Testis (tissue), 2 donors: Measurements from ENCODE around the gene FGF11.

Experiments used
- CTCF ChIP-seq, 3 experiments: fragments of 450-650 bp in 2 of 3; fragments of 200-600 bp in 1 of 3; sonication (generic) in 1 of 3; IDR thresholded peaks; one replicate each; pipeline ENCODE4 v1.5.1; 2016 to 2019; ENCODE audit warnings: antibody characterized with exemption in 3 of 3, mild to moderate bottlenecking in 2 of 3, moderate library complexity in 1 of 3
- POLR2A ChIP-seq: fragments of 450-650 bp; IDR thresholded peaks from one replicate; pipeline ENCODE4 v1.6.1; 2017; ENCODE audit warnings: antibody characterized with exemption, mild to moderate bottlenecking, moderate library complexity

DNA sequence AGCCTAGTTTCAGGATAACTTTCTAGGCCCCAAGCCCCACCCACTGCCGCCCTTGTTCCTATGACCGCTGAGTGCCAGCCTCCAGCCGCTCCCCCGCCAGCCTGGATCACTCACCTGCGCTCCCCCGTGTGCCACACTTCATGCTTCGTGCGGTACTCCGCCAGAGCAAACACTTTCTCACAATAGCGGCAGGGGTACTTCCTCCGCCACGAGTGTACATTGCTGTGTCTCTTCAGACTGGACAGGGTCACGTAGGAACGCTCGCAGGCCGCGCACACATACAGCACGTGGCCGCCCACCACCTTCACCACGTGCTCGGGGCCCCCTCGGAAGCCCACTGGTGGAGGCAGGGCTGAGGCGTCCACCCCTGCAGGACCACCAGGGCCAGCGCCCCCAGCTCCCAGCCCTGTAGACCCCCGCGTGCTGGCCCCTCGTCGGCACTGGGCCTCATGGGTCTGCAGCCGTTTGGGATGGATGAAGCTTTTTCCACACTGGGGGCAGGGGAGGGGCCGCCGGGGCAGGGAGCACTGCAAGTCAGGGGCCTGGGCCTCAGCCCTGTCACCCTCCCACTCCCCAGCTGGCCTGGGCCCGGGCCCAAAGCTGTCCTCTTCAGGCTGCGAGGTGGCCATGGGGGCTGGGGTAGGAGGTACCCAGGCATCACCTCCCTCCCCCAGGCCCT is 26.4 kb downstream of the FGF11 start:
- TF ChIP-seq CTCF (IDR thresholded peaks at IDR 0.05) (no peak), POLR2A (no peak)
